Activated T-cell treated with anti-CD3 and anti-CD28 coated beads, Interleukin-2, amount 50 U/mL, for 72 hours (primary cell): ENCODE results near the gene CACNA2D3. TPM values are rescaled to one million over a fixed set of nuclear protein-coding genes. Genes with fewer than 3 reads are reported as not detected.

Experiments
- ATAC-seq, 2 donors: fragments of 150-1000 bp; cut with Tn5 transposase; replicated peaks in 1 of 2; 2 replicates each; pipeline ENCODE4 v1.10.0; 2021; ENCODE audit warnings: moderate library complexity in 2 of 2, mild to moderate bottlenecking in 1 of 2
- DNase-seq, 2 donors: peaks; one replicate each; pipeline ENCODE4 v3.0.0; 2021 to 2022; ENCODE audit warnings: mixed read lengths in 1 of 2
- H3K27ac Mint-ChIP-seq: one replicate; pipeline ENCODE4 v1.8.0; 2022; ENCODE audit warnings: mild to moderate bottlenecking, moderate library complexity, mixed read lengths
- H3K27me3 Mint-ChIP-seq: one replicate; pipeline ENCODE4 v1.8.0; 2022; ENCODE audit warnings: low read depth, mixed read lengths
- H3K36me3 Mint-ChIP-seq, 2 donors: one replicate each; pipeline ENCODE4 v1.8.0; 2022; ENCODE audit warnings: mixed read lengths in 2 of 2, mild to moderate bottlenecking in 1 of 2; ENCODE audit not compliant: insufficient read depth in 2 of 2
- H3K4me1 Mint-ChIP-seq: one replicate; pipeline ENCODE4 v1.8.0; 2022; ENCODE audit warnings: low read depth, mixed read lengths
- H3K4me3 Mint-ChIP-seq, 2 donors: one replicate each; pipeline ENCODE4 v1.8.0; 2022; ENCODE audit warnings: mild to moderate bottlenecking in 2 of 2, mixed read lengths in 2 of 2, moderate library complexity in 2 of 2
- H3K9me3 Mint-ChIP-seq, 2 donors: one replicate each; pipeline ENCODE4 v1.8.0; 2022; ENCODE audit warnings: mixed read lengths in 2 of 2
- total RNA-seq, 2 donors: library from RNA; stranded (reverse); gene quantifications; one replicate each; pipeline ENCODE4 v1.2.3, GENCODE V29; 2022

CACNA2D3 gene
- total RNA-seq, 2 donors from 2014 or later: not detected

DNA sequence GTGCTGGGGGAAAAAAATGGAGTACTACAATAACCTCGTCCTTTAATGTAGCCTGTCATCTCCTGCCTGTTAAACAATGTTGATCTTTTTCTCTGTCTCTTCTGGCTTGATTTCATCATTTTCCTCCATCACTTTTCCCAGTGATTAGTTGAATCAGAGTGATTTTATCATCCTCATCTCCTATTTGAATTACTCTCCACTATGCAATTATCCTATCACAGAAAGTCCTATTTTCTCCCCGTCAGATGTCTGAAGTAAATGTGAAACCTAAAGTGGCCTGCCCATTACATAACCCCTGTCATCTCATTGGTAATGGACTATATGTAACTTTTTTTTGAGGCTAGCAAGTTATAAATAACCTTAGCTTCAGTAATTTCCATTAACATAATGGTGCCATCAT lies 201.8 kb downstream of the CACNA2D3 start:
- H3K4me1 Mint-ChIP-seq: no peaks in the 10 kb centered on the region
- H3K27me3 Mint-ChIP-seq: no peaks in the 10 kb centered on the region
- DNase-seq (no peak), ATAC-seq (no peak)
- no peak overlapping the region for H3K4me3 Mint-ChIP-seq
- H3K9me3 Mint-ChIP-seq: no peaks in the 10 kb centered on the region
- H3K27ac Mint-ChIP-seq: no peak overlapping the region
- H3K36me3 Mint-ChIP-seq: no peaks in the 10 kb centered on the region

DNA sequence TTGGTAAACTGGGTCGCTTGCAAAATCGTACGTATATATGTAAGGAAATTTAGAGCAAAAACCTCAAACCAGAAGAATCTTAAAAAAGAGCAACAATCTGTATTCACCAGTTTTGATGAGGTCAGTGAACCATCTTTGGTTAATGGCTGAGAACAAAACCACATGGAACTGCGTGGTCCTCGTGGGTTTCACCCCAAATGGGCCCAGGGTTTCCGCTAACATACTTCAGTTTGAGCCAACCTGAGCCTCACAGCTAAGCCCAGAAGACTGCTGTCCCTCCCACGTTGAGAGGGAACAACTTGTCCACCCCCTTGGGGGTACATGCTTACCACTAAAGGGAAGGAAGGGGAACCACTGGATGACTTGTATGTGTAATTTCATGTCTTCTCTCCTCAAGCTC lies 204.6 kb downstream of the CACNA2D3 start:
- ATAC-seq (no peak), DNase-seq (no peak)
- H3K4me3 Mint-ChIP-seq: no peak overlapping the region
- H3K27me3 Mint-ChIP-seq: no peaks in the 10 kb centered on the region
- H3K4me1 Mint-ChIP-seq: no peaks in the 10 kb centered on the region
- H3K27ac Mint-ChIP-seq: no peak overlapping the region
- H3K9me3 Mint-ChIP-seq: no peaks in the 10 kb centered on the region
- H3K36me3 Mint-ChIP-seq: no peaks in the 10 kb centered on the region

DNA sequence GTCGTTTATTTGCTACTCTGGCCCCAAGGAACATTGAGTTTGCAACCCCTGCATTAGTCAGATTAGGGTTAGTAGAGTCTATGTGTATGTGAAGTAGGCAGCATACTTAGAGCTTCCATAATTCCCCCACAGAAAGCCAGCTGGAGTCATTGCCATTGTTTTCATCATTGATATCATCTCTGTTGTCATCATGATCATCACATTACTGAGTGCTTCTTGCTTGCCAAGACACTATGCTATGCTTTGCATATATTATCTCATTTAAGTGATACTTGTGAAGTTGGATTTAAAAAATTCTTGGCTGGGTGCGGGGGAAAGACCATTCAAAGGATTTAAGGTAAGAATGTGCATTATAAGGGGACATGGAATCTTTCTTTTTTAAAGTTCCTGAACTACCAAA lies 209.0 kb downstream of the CACNA2D3 start:
- DNase-seq: no peak
- ATAC-seq: no peak
- Mint-ChIP-seq H3K4me1 (no peaks in the 10 kb centered on the region), H3K27ac (no peak overlapping the region), H3K4me3 (no peak overlapping the region), H3K9me3 (no peaks in the 10 kb centered on the region), H3K36me3 (no peaks in the 10 kb centered on the region), H3K27me3 (no peaks in the 10 kb centered on the region)

DNA sequence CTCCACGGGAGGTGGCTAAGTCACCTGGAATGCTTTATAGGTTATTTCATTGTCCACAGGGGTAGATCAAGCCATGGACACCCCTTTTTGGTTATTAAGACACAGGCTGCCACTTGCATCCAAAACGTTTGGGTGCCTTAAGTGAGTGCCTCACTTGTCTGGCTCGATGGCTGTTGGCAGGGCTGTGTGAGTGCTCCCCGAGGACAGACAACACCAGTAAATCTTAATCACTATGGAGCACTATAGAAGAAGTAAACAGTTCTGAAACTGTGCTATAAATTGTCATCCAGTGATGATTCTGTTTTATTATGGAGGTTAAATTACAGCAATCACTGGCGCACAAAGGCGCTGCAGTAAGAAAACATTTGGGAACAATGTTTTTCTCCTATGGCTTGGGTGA lies 215.5 kb downstream of the CACNA2D3 start:
- H3K4me3 Mint-ChIP-seq: no peak overlapping the region
- H3K4me1 Mint-ChIP-seq: no peaks in the 10 kb centered on the region
- no peak overlapping the region for H3K27ac Mint-ChIP-seq
- no peak for DNase-seq
- peaks cover 7% of the 10 kb centered on the region for H3K27me3 Mint-ChIP-seq
- H3K36me3 Mint-ChIP-seq: no peaks in the 10 kb centered on the region
- peaks cover 0 to 2% of the 10 kb centered on the region in 2 donors for H3K9me3 Mint-ChIP-seq
- no peak for ATAC-seq

DNA sequence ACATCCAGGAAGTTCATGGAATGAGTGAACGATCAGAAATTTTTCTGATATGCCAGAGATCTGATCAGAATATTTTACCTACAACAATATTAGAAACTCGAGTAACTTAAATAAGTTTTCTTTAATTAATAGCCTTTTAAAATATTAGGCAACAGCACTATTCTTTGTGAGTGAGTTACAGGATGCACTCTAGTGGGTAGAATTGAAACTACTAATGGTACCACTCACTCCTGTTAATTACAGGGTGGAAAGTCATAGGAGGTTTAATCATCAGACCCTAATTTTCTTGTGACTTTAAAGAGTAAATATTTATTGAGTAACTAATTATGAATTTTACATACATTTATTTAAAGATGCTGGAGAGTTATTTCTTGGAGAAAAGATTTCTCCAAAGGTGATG lies 217.3 kb downstream of the CACNA2D3 start:
- no peak for ATAC-seq

DNA sequence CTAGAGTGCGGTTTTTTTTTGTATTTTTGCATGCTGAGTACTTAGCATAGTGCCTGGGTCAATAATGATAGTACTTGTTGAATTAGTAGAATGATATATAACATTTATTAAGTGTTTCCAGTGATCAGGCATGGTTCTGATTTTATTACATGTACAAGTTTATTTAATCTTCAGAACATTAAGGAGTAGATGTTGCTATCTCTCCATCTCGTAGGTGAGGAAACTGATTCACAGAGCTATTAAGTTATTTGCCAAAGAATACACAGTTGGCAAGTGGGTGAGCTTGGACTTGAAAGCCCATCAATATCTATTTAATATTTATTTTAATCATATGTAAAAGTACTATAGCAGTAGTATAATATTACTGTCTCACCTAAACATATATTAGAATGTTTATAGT lies 219.5 kb downstream of the CACNA2D3 start:
- no peak overlapping the region for H3K4me3 Mint-ChIP-seq
- ATAC-seq: no peak

More for the DNA sequence above, 217.3 kb downstream of the CACNA2D3 start:
- Mint-ChIP-seq H3K4me1 (no peaks in the 10 kb centered on the region), H3K36me3 (no peaks in the 10 kb centered on the region), H3K4me3 (no peak overlapping the region), H3K27ac (no peak overlapping the region), H3K27me3 (peaks cover 7% of the 10 kb centered on the region), H3K9me3 (peaks cover 0 to 2% of the 10 kb centered on the region in 2 donors)
- no peak for DNase-seq

DNA sequence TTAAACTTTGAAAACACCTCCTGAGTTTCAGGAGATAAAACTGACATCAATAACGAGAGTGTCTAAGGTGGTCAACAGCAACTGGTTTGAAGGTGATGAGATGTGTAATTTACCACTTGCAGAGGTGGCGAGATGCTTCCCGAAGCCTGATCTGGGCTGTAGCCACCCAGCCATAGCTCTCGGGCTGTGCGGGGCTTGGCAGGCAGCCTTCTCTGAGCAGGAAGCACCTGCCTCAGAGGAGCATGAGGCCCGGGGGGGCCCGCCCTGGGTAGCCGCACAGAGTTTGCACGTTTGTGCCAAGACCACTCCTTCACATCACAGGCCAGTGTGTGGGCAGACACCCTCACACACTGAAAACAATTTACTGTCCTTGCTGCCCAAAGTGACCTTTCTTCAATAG lies 220.3 kb downstream of the CACNA2D3 start:
- ATAC-seq (no peak), DNase-seq (no peak)
- H3K36me3 Mint-ChIP-seq: no peaks in the 10 kb centered on the region
- no peak overlapping the region for H3K27ac Mint-ChIP-seq
- H3K4me3 Mint-ChIP-seq: no peak overlapping the region
- no peaks in the 10 kb centered on the region for H3K4me1 Mint-ChIP-seq
- H3K27me3 Mint-ChIP-seq: peaks cover 7% of the 10 kb centered on the region
- H3K9me3 Mint-ChIP-seq: peaks cover 0 to 2% of the 10 kb centered on the region in 2 donors

More for the DNA sequence above, 219.5 kb downstream of the CACNA2D3 start:
- H3K36me3 Mint-ChIP-seq: no peaks in the 10 kb centered on the region
- H3K4me1 Mint-ChIP-seq: no peaks in the 10 kb centered on the region
- DNase-seq: no peak
- peaks cover 7% of the 10 kb centered on the region for H3K27me3 Mint-ChIP-seq
- peaks cover 0 to 2% of the 10 kb centered on the region in 2 donors for H3K9me3 Mint-ChIP-seq
- H3K27ac Mint-ChIP-seq: no peak overlapping the region

DNA sequence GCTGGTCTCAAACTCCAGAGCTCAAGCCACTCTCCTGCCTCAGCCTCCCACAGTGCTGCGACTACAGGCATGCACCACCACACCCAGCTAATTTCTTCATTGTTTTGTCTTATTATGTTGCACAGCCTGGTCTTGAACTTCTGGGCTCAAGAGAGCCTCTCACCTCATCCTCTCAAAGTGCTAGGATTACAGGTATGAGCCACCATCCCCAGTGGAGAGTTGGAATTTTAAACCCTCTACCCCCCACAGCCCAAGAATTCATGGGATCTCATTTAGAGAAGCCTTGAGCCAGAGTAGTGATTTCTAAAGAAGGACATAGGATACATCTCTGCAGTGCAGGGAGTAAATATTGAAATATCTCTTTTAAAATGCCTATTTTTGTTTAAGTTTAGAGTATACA lies 221.1 kb downstream of the CACNA2D3 start:
- no peak for ATAC-seq
- peaks cover 0 to 2% of the 10 kb centered on the region in 2 donors for H3K9me3 Mint-ChIP-seq
- H3K4me1 Mint-ChIP-seq: no peaks in the 10 kb centered on the region

DNA sequence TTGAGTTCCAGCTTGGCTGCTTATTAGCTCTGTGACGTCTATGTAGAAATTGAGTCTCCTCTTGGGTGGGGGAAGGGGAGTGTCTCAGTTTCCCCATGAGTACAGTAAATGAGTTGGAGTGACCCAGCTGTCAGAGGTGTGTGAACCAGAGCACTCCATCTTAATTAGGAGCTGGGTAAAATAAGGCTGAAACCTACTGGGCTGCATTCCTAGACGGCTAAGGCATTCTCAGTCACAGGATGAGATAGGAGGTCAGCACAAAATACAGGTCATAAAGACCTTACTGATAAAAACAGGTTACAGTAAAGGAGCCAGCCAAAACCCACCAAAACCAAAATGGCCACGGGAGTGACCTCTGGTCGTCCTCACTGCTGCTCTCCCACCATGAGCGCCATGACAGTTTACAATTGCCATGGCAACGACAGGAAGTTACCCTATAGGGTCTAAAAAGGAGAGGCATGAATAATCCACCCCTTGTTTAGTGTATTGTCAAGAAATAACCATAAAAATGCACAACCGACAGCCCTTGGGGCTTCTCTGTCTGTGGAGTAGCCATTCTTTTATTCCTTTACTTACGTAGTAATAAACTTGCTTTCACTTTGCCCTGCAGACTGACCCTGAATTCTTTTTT lies 222.4 kb downstream of the CACNA2D3 start:
- DNase-seq (no peak), ATAC-seq (no peak)
- H3K27me3 Mint-ChIP-seq: peaks cover 7% of the 10 kb centered on the region
- no peak overlapping the region for H3K4me3 Mint-ChIP-seq
- H3K36me3 Mint-ChIP-seq: no peaks in the 10 kb centered on the region
- H3K9me3 Mint-ChIP-seq: peaks cover 0 to 3% of the 10 kb centered on the region in 2 donors
- H3K4me1 Mint-ChIP-seq: no peaks in the 10 kb centered on the region
- no peak overlapping the region for H3K27ac Mint-ChIP-seq

More for the DNA sequence above, 221.1 kb downstream of the CACNA2D3 start:
- Mint-ChIP-seq H3K27me3 (peaks cover 7% of the 10 kb centered on the region), H3K27ac (no peak overlapping the region), H3K4me3 (no peak overlapping the region), H3K36me3 (no peaks in the 10 kb centered on the region)
- no peak for DNase-seq

DNA sequence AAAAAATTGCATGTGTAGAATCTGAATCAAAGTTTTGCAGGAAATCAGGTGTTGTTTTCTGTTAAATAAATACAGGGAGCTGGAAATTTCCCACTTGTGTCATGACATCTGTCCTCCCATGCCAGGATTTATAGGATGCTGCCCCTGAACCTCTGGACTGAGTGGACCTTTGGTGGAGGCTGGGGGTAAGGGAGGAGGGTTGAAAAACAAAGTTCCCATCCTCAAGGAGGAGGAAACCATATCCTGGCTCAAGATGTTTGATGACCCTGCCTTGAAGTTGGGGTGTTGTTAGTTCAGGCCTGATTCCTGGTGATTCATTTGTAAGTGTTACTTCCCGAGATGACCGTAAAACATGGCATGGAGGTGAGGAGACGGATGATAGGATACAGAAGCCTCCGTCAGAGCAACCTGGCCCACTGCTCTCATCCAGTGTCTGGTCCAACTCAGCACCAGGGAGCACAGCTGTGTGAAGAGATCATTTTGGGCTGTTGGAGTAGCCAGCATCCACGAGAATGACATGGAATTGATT lies 223.6 kb downstream of the CACNA2D3 start:
- no peak for ATAC-seq
- Mint-ChIP-seq H3K4me1 (no peaks in the 10 kb centered on the region), H3K36me3 (no peaks in the 10 kb centered on the region), H3K4me3 (no peak overlapping the region), H3K9me3 (peaks cover 0 to 2% of the 10 kb centered on the region in 2 donors), H3K27ac (no peak overlapping the region), H3K27me3 (peaks cover 7% of the 10 kb centered on the region)
- DNase-seq: no peak

DNA sequence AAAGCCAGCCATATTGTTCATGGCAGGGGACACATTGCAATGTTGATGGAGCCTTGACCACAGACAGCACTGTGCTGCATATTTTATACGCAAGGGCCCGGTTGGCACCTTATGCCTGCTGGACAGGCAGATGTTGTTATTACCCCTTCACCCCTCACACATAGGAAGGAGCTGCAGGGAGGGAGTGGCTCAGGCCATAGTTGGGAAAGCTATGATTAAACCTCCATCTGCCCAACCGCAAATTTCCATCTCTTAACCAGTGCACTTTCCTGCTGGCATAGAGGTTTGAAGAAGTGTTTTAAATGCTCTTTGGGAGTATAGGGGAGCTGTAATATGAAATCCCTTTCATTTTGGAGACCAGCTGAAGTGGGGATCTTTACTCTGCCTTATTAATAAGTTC lies 224.7 kb downstream of the CACNA2D3 start:
- H3K27me3 Mint-ChIP-seq: peaks cover 6% of the 10 kb centered on the region
- H3K4me3 Mint-ChIP-seq: no peak overlapping the region
- no peak for ATAC-seq
- H3K27ac Mint-ChIP-seq: no peak overlapping the region
- H3K9me3 Mint-ChIP-seq: peaks cover 0 to 1% of the 10 kb centered on the region in 2 donors
- no peaks in the 10 kb centered on the region for H3K36me3 Mint-ChIP-seq
- no peak for DNase-seq
- H3K4me1 Mint-ChIP-seq: no peaks in the 10 kb centered on the region

DNA sequence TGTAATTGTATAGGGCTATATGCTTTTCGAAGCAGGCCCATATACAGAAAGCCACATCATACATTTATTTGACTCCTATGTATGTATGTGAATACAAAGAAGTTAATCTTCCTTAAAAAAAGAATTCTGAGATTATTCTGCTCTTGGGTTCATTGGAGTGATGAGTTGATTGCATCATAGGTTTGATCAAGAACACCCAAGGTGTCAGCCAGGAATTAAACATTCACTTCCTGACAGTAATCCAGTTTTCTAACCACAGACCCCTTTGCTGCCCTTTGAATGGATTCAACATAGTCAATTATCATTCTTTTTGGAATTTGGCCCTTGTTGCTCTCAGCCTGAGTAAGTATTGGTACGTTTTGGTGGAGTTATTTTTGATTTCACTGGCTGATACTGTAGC lies 225.6 kb downstream of the CACNA2D3 start:
- H3K27ac Mint-ChIP-seq: no peak overlapping the region
- H3K4me1 Mint-ChIP-seq: no peaks in the 10 kb centered on the region
- H3K27me3 Mint-ChIP-seq: no peaks in the 10 kb centered on the region
- ATAC-seq (no peak), DNase-seq (no peak)
- H3K4me3 Mint-ChIP-seq: no peak overlapping the region
- H3K36me3 Mint-ChIP-seq: no peaks in the 10 kb centered on the region
- peaks cover 0 to 1% of the 10 kb centered on the region in 2 donors for H3K9me3 Mint-ChIP-seq

DNA sequence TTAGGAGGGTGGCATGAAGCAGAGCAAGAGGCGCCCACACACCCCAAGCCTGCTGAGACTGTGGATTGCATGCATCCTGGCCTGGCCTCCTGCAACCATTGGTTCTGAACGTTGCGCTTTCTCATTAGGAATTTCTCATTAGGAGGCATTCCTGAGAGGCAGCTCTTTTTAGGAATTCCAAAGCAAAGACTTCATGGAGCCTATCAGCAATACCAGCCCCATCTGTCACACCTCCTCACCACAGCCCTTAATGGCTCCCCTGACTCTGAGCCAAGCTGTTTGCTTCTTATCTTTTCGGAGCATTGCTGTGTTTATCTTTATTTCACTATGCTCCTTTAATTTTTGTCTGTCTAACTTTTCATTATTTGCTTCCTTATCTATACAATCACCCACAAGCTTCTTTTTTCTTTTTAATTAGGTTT lies 226.9 kb downstream of the CACNA2D3 start:
- no peak for ATAC-seq
- Mint-ChIP-seq H3K36me3 (no peaks in the 10 kb centered on the region), H3K4me1 (no peaks in the 10 kb centered on the region), H3K4me3 (no peak overlapping the region), H3K27ac (no peak overlapping the region), H3K9me3 (peaks cover 0 to 1% of the 10 kb centered on the region in 2 donors), H3K27me3 (no peaks in the 10 kb centered on the region)
- no peak for DNase-seq

DNA sequence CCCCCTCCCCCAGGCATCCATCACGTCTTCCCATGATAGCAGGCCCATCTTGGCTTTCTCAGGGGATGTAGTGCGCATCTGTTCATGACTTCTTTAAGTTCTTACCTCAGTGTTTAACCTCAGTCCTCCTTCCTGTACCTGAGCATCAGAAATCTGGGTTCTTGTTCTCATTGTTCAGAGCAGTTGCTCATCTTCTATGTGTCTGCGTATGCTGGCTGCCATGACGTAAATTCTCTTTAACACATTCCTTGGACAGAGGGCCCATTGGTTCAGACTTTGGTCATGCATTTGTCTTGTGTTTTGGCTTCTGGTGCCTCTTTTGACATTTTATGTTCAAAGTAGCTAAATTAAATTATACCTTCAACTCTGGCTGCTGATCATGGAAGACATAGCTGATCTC lies 227.3 kb downstream of the CACNA2D3 start:
- Mint-ChIP-seq H3K27ac (no peak overlapping the region), H3K4me1 (no peaks in the 10 kb centered on the region), H3K27me3 (no peaks in the 10 kb centered on the region), H3K9me3 (peaks cover 0 to 1% of the 10 kb centered on the region in 2 donors), H3K4me3 (no peak overlapping the region), H3K36me3 (no peaks in the 10 kb centered on the region)
- no peak for DNase-seq
- ATAC-seq: no peak
